T-helper 17 cell (primary cell): Measurements from ENCODE around the gene CLRN2. TPM values are rescaled to one million over a fixed set of nuclear protein-coding genes. Genes with fewer than 3 reads are reported as not detected.
A peak's percentile ranks its signal among the peaks of the same experiment; 100 is the strongest.
"Not testable (repeated sequence)": the region's sequence is repeated elsewhere in the genome, so short reads cannot be mapped to it uniquely, and the experiment has no call there.

ENCODE experiments used
- ATAC-seq: fragments of 150-1000 bp; cut with Tn5 transposase; 2 replicates; pipeline ENCODE4 v1.10.0; 2021; ENCODE audit warnings: mild to moderate bottlenecking, moderate library complexity
- DNase-seq, 3 donors: peaks; one replicate each; pipeline versions ENCODE4 v3.0.0 to v3.0.0-alpha.2; 2020 to 2021
- H3K9me3 ChIP-seq: one replicate; pipeline ENCODE4 v1.7.0; 2013; ENCODE audit warnings: low read length, mild to moderate bottlenecking; ENCODE audit not compliant: control insufficient read depth, poor library complexity, severe bottlenecking
- H3K27ac Mint-ChIP-seq: one replicate; pipeline ENCODE4 v1.8.0; 2022; ENCODE audit warnings: mild to moderate bottlenecking, moderate library complexity, mixed read lengths
- H3K27me3 Mint-ChIP-seq: one replicate; pipeline ENCODE4 v1.8.0; 2022; ENCODE audit warnings: mixed read lengths
- H3K36me3 Mint-ChIP-seq: one replicate; pipeline ENCODE4 v1.8.0; 2022; ENCODE audit warnings: low read depth, mixed read lengths
- H3K4me1 Mint-ChIP-seq: one replicate; pipeline ENCODE4 v1.8.0; 2022; ENCODE audit warnings: mild to moderate bottlenecking, mixed read lengths
- H3K4me3 Mint-ChIP-seq: one replicate; pipeline ENCODE4 v1.8.0; 2022; ENCODE audit warnings: mild to moderate bottlenecking, moderate library complexity, mixed read lengths
- total RNA-seq, 4 donors: library from RNA in 2 of 4; stranded (reverse) in 2 of 4; gene quantifications; one replicate each; pipeline ENCODE4 v1.2.3 and lab custom pipeline; 2022 to 2026

CLRN2 gene
- total RNA-seq, 2 donors from 2014 or later, result not detected

DNA sequence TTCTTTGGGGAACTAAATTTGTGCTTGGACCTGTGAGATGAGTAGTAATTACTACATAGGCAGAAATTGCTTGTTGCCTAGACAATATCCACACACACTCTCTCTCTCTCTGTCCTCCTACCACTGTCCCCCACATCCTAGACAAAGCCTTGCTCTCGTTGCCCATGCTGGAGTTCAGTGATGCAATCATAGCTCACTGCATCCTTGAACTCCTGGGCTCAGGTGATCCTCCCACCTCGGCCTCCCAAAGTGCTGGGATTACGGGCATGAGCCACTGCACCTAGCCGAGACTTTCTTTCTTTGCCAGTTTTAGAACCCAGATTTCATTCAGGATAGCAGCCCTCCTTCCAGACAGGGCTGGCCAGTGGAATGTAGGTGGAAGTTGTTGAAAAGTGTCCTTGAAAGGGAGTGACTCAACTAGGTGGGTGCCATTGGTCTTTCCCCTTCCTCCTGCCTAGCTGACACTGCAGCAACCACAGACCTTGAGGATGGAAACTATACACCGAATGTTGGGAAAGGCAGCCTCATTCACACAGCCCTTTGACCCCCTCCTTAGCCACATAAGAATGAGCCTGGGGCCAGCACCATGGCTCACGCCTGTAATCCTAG is 45.2 kb downstream of the CLRN2 start:
- H3K27me3 Mint-ChIP-seq, result peaks cover 16% of the 10 kb centered on the region
- DNase-seq, result no peak

GRCh38 chr4:17561195-17561909 is 46.4 kb downstream of the CLRN2 start:
- H3K9me3 ChIP-seq, result no peaks in the 10 kb centered on the region
- Mint-ChIP-seq H3K27me3 (peaks cover 4% of the 10 kb centered on the region), H3K27ac (no peak overlapping the region), H3K36me3 (no peaks in the 10 kb centered on the region), H3K4me1 (no peaks in the 10 kb centered on the region), H3K4me3 (no peak overlapping the region)
- DNase-seq (no peak), ATAC-seq (no peak)

More for the DNA sequence above, 45.2 kb downstream of the CLRN2 start:
- no peaks in the 10 kb centered on the region for H3K36me3 Mint-ChIP-seq
- peaks cover under 1% of the 10 kb centered on the region for H3K4me1 Mint-ChIP-seq
- no peak overlapping the region for H3K4me3 Mint-ChIP-seq
- H3K27ac Mint-ChIP-seq, result no peak overlapping the region
- no peaks in the 10 kb centered on the region for H3K9me3 ChIP-seq
- no peak for ATAC-seq

DNA sequence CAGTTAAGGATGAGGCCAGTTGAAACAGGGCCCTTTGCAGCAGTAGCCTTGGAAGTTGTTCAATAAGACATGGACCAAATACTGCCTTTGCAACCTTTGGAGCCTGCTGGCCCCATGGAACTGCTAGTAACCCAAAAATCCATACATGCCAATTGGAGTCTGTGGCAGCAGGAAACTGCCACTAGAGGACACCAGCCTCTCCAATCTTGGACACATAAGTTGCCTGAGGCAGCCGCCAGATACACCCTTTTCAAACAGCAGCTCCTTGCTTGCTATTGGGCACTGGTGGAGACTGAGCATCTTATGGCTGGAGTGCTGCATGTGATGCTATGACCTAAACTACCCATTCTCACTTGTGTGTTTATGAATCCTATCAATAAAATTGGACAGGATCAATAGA is 47.2 kb downstream of the CLRN2 start:
- no peak for ATAC-seq
- DNase-seq, result no peak

DNA sequence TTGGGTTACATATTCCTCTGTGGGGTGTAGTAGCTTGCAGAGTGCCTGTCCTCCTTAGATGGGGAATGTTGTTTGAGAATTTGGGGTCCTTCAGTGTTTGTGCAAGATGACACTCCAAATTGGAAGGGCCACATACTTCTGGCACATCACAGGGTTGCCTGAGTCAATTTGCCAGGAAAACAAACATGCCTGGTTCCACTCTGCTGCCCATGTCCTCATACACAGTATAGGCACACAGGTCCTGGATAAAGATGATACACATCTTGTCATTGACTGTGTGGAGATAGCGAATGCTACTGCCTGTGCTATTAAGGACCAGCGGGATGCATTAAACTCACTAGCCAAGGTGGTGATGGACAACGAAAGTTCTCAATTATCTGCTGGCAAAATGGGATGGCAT is 50.9 kb downstream of the CLRN2 start:
- ATAC-seq, result no peak
- Mint-ChIP-seq H3K36me3 (no peaks in the 10 kb centered on the region), H3K4me3 (no peak overlapping the region), H3K4me1 (peaks cover 2% of the 10 kb centered on the region), H3K27me3 (peaks cover 4% of the 10 kb centered on the region), H3K27ac (no peak overlapping the region)
- DNase-seq, result no peak
- no peaks in the 10 kb centered on the region for H3K9me3 ChIP-seq

More for the DNA sequence above, 47.2 kb downstream of the CLRN2 start:
- Mint-ChIP-seq H3K27ac (no peak overlapping the region), H3K36me3 (no peaks in the 10 kb centered on the region), H3K4me3 (no peak overlapping the region), H3K4me1 (no peaks in the 10 kb centered on the region), H3K27me3 (no peaks in the 10 kb centered on the region)
- H3K9me3 ChIP-seq, result no peaks in the 10 kb centered on the region

DNA sequence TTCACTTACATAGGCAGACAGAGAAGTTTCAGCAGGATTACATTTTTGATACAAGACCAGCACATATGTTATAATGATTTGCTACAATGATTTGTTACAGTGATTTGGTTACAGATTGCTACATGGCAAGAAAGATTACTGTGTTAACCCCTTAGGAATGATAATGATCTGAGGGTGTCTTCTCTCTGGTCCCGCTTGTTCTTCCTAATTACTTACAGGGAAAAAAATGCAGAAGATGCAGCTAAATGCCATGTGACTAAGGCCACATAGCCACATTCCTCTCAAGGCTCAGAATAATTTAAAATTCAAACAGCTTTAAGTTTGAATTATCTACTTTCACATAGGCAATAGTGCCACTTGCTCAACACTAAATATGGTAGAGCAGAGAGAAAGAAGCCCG is 52.3 kb downstream of the CLRN2 start:
- peaks cover 4% of the 10 kb centered on the region for H3K27me3 Mint-ChIP-seq
- no peak for DNase-seq
- no peaks in the 10 kb centered on the region for H3K36me3 Mint-ChIP-seq
- no peaks in the 10 kb centered on the region for H3K9me3 ChIP-seq
- no peak overlapping the region for H3K27ac Mint-ChIP-seq
- no peak overlapping the region for H3K4me3 Mint-ChIP-seq
- ATAC-seq, result no peak
- peaks cover 4% of the 10 kb centered on the region for H3K4me1 Mint-ChIP-seq

DNA sequence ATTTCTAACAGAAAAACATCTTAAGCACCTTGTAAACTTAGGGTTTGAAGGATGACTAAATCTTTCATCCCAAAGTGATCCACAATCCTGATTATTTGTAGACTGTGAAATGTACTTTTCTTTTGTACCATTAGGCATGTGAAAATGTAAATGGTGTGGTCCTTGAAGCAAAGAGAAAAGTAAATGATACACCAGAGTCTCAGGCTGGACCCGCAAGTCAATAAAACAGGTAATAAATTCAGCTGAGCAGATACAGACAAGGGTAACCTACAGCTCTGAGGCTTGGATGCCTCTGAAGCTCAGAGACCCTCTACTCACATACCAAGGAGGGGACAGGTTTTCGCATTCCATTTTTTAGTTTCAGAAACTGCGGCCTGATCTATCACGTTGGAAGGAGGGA is 59.2 kb downstream of the CLRN2 start:
- Mint-ChIP-seq H3K27ac (peak overlapping the region; percentile 47), H3K4me1 (peaks cover 18% of the 10 kb centered on the region), H3K4me3 (no peak overlapping the region), H3K36me3 (no peaks in the 10 kb centered on the region), H3K27me3 (no peaks in the 10 kb centered on the region)
- DNase-seq (no peak), ATAC-seq (no peak)
- H3K9me3 ChIP-seq, result no peaks in the 10 kb centered on the region

DNA sequence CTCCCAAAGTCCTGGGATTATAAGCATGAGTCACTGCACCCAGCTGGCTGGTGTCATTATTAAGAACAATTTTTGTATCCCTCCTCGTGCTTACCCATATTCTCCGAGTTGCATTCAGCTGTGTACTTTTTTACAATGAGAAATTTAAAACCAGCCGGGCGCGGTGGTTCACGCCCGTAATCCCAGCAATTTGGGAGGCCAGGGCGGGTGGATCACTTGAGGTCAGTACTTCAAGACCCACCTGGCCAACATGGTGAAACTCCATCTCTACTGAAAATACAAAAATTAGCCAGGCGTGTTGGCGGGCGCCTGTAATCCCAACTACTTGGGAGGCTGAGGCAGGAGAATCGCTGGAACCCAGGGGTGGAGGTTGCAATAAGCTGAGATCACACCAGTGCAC is 60.2 kb downstream of the CLRN2 start:
- not testable (repeated sequence) for H3K4me3 Mint-ChIP-seq, DNase-seq, H3K36me3 Mint-ChIP-seq, H3K27ac Mint-ChIP-seq, ATAC-seq, H3K27me3 Mint-ChIP-seq, H3K9me3 ChIP-seq
- peaks cover 16% of the 10 kb centered on the region for H3K4me1 Mint-ChIP-seq

Other genes starting within 250 kb of the CLRN2 start
- gene QDPR, start 3.1 kb upstream of the CLRN2 start, total RNA-seq, result 10 to 100 TPM; 14.2 to 20.0 TPM
- 10 to 100 TPM; 49.6 to 63.5 TPM for gene LAP3, start 62.0 kb downstream of the CLRN2 start, total RNA-seq
- gene MED28, start 99.5 kb downstream of the CLRN2 start, total RNA-seq, result 10 to 100 TPM; 40.8 to 55.5 TPM